Measurements from ENCODE around the gene ARHGAP25. TPM values are rescaled to one million over a fixed set of nuclear protein-coding genes. Genes with fewer than 3 reads are reported as not detected.

Gene ARHGAP25
- total and polyA plus RNA-seq, 4 donors, result 17.1 to 43.0 (median 22.6) TPM

DNA sequence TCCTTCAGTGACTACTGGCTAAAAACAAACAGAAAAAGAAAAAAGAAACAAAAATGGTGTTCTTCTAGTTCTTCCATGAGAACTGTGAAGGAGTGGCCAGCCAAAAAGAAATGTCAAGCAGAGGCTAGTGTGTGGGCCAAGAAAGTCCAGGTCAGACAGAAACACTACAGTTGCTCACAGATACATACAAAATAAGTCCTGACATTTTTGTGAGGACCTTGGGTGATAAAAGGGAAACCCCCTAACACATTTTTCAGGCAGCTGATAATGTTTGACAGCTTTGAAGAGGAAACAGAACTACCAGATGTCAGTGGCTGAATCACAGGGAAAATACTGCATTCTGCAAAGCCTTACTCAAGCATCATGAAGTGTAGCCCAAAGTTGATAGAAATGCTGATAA is 28.1 kb downstream of the ARHGAP25 start:
- DNase-seq (no peak), ATAC-seq (ENCODE audit: insufficient read depth, low FRiP score) (no peak)
- H3K4me1 ChIP-seq (ENCODE audit: control insufficient read depth in 5 of 5, insufficient read depth in 5 of 5, low read length in 5 of 5), result peaks cover 0 to 36% (median 14%) of the 10 kb centered on the region in 5 donors
- H3K27ac ChIP-seq (ENCODE audit: low read depth in 1 of 2, low read length in 1 of 2), result no peak overlapping the region
- H3K4me3 ChIP-seq, result no peak overlapping the region
- TF ChIP-seq, protein P1, sequence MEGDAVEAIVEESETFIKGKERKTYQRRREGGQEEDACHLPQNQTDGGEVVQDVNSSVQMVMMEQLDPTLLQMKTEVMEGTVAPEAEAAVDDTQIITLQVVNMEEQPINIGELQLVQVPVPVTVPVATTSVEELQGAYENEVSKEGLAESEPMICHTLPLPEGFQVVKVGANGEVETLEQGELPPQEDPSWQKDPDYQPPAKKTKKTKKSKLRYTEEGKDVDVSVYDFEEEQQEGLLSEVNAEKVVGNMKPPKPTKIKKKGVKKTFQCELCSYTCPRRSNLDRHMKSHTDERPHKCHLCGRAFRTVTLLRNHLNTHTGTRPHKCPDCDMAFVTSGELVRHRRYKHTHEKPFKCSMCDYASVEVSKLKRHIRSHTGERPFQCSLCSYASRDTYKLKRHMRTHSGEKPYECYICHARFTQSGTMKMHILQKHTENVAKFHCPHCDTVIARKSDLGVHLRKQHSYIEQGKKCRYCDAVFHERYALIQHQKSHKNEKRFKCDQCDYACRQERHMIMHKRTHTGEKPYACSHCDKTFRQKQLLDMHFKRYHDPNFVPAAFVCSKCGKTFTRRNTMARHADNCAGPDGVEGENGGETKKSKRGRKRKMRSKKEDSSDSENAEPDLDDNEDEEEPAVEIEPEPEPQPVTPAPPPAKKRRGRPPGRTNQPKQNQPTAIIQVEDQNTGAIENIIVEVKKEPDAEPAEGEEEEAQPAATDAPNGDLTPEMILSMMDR (IDR thresholded peaks at IDR 0.05; ENCODE audit: control extremely low read depth, extremely low read depth), result no peak
- H3K9me3 ChIP-seq (ENCODE audit: control insufficient read depth in 4 of 4, insufficient read depth in 3 of 4, low read length in 3 of 4), result no peaks in the 10 kb centered on the region
- no peak overlapping the region for H3K9ac ChIP-seq (ENCODE audit: insufficient read depth in 1 of 2, low read length in 2 of 2)
- H3K36me3 ChIP-seq (ENCODE audit: control insufficient read depth in 4 of 4, insufficient read depth in 4 of 4, low read length in 4 of 4), result no peaks in the 10 kb centered on the region
- no peaks in the 10 kb centered on the region for H3K27me3 ChIP-seq (ENCODE audit: control insufficient read depth in 3 of 3, insufficient read depth in 3 of 3, low read length in 2 of 3)

DNA sequence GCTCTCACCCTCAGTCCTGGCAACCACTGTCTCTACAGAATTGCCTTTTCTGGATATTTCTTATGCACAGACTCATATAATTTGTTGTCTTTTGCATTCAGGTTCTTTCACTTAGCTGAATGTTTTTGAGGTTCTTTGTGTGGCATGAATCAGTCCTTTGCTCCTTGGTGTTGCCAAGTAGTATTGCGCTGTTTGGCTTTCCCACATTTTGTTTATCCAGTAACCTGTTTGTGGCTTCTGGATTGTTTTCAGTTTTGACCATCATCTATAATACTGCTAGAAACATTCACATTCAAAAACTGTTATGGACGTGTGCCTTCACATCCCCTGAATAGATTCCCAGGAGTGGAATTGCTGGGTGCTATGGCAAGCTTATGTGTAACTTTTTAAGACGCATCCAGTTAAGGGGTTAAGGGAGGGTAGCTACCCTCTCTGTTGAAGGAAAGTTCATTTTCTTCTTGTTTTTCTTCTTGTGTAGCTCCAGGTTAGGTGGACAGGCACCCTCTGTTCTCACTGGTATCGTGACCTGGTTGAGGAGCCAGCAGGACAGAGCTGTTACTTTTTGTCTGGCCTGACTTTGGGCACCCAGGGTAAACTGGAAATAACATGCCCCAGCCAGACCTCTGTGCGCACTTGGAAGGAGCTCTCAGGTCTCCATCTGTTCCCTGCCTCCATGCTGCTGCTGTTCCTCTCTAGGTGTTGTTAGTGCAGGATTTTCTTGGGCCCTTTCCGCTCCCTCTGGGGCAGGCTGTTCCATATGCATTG is 29.6 kb downstream of the ARHGAP25 start:
- peak overlapping the region in 1 of 2 donors; percentile 87 for H3K27ac ChIP-seq (ENCODE audit: low read depth in 1 of 2, low read length in 1 of 2)
- no peak overlapping the region for H3K9ac ChIP-seq (ENCODE audit: insufficient read depth in 1 of 2, low read length in 2 of 2)
- ATAC-seq (ENCODE audit: insufficient read depth, low FRiP score) (no peak), DNase-seq (no peak)
- H3K4me1 ChIP-seq (ENCODE audit: control insufficient read depth in 5 of 5, insufficient read depth in 5 of 5, low read length in 5 of 5), result peaks cover 0 to 36% (median 14%) of the 10 kb centered on the region in 5 donors
- TF ChIP-seq, protein P1 (IDR thresholded peaks at IDR 0.05; ENCODE audit: control extremely low read depth, extremely low read depth), result no peak
- no peaks in the 10 kb centered on the region for H3K36me3 ChIP-seq (ENCODE audit: control insufficient read depth in 4 of 4, insufficient read depth in 4 of 4, low read length in 4 of 4)
- no peaks in the 10 kb centered on the region for H3K9me3 ChIP-seq (ENCODE audit: control insufficient read depth in 4 of 4, insufficient read depth in 3 of 4, low read length in 3 of 4)
- no peaks in the 10 kb centered on the region for H3K27me3 ChIP-seq (ENCODE audit: control insufficient read depth in 3 of 3, insufficient read depth in 3 of 3, low read length in 2 of 3)
- WGBS, 2 donors, result 89 to 92% methylated on average over 6 of the region's 6 CpGs
- H3K4me3 ChIP-seq, result no peak overlapping the region

DNA sequence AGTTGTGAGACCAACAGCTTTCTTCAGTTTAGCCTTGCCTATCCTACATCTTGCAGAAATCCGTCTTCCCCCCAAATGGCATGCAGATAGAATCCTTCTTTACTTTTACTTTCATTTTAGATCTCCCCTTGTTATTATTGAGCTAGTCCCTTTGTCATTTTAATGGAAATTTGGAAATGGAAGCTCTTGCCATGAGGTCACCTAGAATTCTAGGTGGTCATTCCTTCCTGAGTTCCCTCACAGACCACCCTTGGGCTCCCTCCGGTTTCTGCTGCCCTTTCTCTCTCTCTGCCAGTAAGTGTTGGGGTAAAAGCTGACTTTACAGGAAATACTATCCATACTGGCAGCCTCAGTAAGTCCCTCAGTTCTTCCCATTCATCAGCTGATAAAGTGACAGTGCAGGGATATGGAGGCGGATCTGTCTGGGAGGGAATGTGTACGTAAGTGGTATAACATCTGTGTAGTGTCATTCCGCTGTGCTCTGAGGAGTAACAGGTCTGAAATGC is 30.2 kb downstream of the ARHGAP25 start:
- no peaks in the 10 kb centered on the region for H3K36me3 ChIP-seq (ENCODE audit: control insufficient read depth in 4 of 4, insufficient read depth in 4 of 4, low read length in 4 of 4)
- ATAC-seq (ENCODE audit: insufficient read depth, low FRiP score) (no peak), DNase-seq (peak in 2 of 3 donors; percentile 48 to 50)
- 68 to 76% methylated on average over 5 of the region's 5 CpGs for WGBS, 2 donors
- H3K27ac ChIP-seq (ENCODE audit: low read depth in 1 of 2, low read length in 1 of 2), result peak overlapping the region in 1 of 2 donors; percentile 87
- no peaks in the 10 kb centered on the region for H3K27me3 ChIP-seq (ENCODE audit: control insufficient read depth in 3 of 3, insufficient read depth in 3 of 3, low read length in 2 of 3)
- TF ChIP-seq, protein P1 (IDR thresholded peaks at IDR 0.05; ENCODE audit: control extremely low read depth, extremely low read depth), result no peak
- H3K9me3 ChIP-seq (ENCODE audit: control insufficient read depth in 4 of 4, insufficient read depth in 3 of 4, low read length in 3 of 4), result no peaks in the 10 kb centered on the region
- H3K4me3 ChIP-seq, result no peak overlapping the region
- peaks cover 0 to 36% (median 18%) of the 10 kb centered on the region in 5 donors for H3K4me1 ChIP-seq (ENCODE audit: control insufficient read depth in 5 of 5, insufficient read depth in 5 of 5, low read length in 5 of 5)
- no peak overlapping the region for H3K9ac ChIP-seq (ENCODE audit: insufficient read depth in 1 of 2, low read length in 2 of 2)

Measured in lung (tissue), 12 donors.